ENCODE data around the gene BCL3.

DNA sequence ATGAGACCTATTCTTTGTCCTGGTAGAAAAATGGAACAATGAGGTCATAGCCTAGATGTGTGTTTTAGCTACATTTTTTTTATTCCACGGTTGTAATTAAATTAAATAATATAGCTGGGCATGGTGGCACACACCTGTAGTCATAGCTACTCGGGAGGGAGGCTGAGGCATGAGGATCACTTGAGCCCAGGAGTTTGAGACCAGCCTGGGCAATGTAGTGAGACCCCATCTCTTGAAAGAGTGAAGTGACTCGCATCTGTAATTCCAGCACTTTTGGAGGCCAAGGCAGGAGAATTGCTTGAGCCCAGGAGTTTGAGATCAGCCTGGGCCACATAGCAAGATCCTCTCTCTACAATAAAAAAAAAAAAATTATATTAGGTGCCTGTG, 17.4 kb downstream of the BCL3 start:
- TF ChIP-seq EZH2 (IDR thresholded peaks at IDR 0.05; ENCODE audit: insufficient read depth, poor library complexity, severe bottlenecking), result no peak
- no peak for TF ChIP-seq EZH2phosphoT487 (IDR thresholded peaks at IDR 0.05; ENCODE audit: insufficient read depth, low read depth)

Data from GM23248 (cell line).